Left lung (tissue), 14 donors: Measurements from ENCODE around the gene ZNF709. TPM values are rescaled to one million over a fixed set of nuclear protein-coding genes. Genes with fewer than 3 reads are reported as not detected.
A peak's percentile ranks its signal among the peaks of the same experiment; 100 is the strongest.

Experiments
- ATAC-seq: fragments of 200-7000 bp; cut with Tn5 transposase; one replicate; pipeline ENCODE4 v1.9.1; 2020; ENCODE audit warnings: moderate library complexity
- DNase-seq, 4 donors: peaks; one replicate each; pipeline ENCODE4 v3.0.0-alpha.2; 2013 to 2020
- H3K27ac ChIP-seq, 2 donors: fragments of 200-600 bp; sonication (generic) in 1 of 2; one replicate each; pipeline versions ENCODE4 v1.5.0 to v1.8.0; 2020 to 2021
- H3K27me3 ChIP-seq, 2 donors: fragments of 200-600 bp; sonication (generic) in 1 of 2; one replicate each; pipeline versions ENCODE4 v1.5.0 to v1.8.0; 2020 to 2021
- H3K36me3 ChIP-seq, 2 donors: fragments of 200-600 bp; sonication (generic) in 1 of 2; one replicate each; pipeline versions ENCODE4 v1.5.0 to v1.8.0; 2020 to 2021
- H3K4me1 ChIP-seq, 2 donors: fragments of 200-600 bp; one replicate each; pipeline ENCODE4 v1.8.0; 2021
- H3K4me3 ChIP-seq, 2 donors: fragments of 200-600 bp; sonication (generic) in 1 of 2; one replicate each; pipeline versions ENCODE4 v1.5.0 to v1.8.0; 2020 to 2021; ENCODE audit warnings: mild to moderate bottlenecking in 1 of 2
- H3K9me3 ChIP-seq, 2 donors: fragments of 200-600 bp; sonication (generic) in 1 of 2; one replicate each; pipeline versions ENCODE4 v1.5.0 to v1.8.0; 2020 to 2021
- intact Hi-C, 2 donors: fragments of 100-400 bp; cut with DNase I; formaldehyde crosslinking; loops; one replicate each; pipeline versions ENCODE4 v1.11.2 to v1.14.2; 2022
- long read RNA-seq, 12 donors: library from polyadenylated mRNA in 2 of 12; unstranded in 2 of 12; transcript quantifications; one replicate each; pipeline ENCODE4 v2.0.0 and lab custom pipeline, GENCODE V29; 2019 to 2026
- polyA plus RNA-seq, 6 donors: library from polyadenylated mRNA; unstranded; fragments of 120-200 nt; gene quantifications; one replicate each; pipeline ENCODE4 v1.2.1, GENCODE V29; 2013; ENCODE audit not compliant: insufficient read length in 6 of 6
- total RNA-seq, 2 donors: library from RNA; stranded (reverse); fragmentation: NEBNext Ultra II Directional; extraction: Animal tissue kit (Norgen Biotek cat#: 25700); gene quantifications; one replicate each; pipeline ENCODE4 v1.2.1, GENCODE V29; 2021
- TF ChIP-seq, protein P1 (sequence below), 2 donors: fragments of 200-600 bp; sonication (generic) in 1 of 2; IDR thresholded peaks; one replicate each; pipeline versions ENCODE4 v1.5.0 to v1.8.0; 2021; ENCODE audit warnings: antibody characterized with exemption in 2 of 2
- donor health status: DM: no; HTN: yes; CAD: no.
- donor health status: DM: no; HTN: no; CAD: no.

ZNF709 gene
- total RNA-seq (1 to 10 TPM; 1.8 to 2.0 TPM), polyA plus RNA-seq (10 to 100 TPM in 1 of 6 donors, 1 to 10 TPM in 5; 6.9 to 10.4 (median 8.7) TPM)
- long read RNA-seq, donor 1, full-length matches to known transcripts: 2 of 2 reads
- long read RNA-seq, donor 1, partial matches to known transcripts: 0 of 2 reads
- long read RNA-seq, donor 1, other reads (novel, unspliced or antisense): 0 of 2 reads
- long read RNA-seq, donor 2: 0 reads
- long read RNA-seq, donor 3, full-length matches to known transcripts: 4 of 4 reads
- long read RNA-seq, donor 3, partial matches to known transcripts: 0 of 4 reads
- long read RNA-seq, donor 3, other reads (novel, unspliced or antisense): 0 of 4 reads
- long read RNA-seq, donor 4: 0 reads
- long read RNA-seq, donor 5, full-length matches to known transcripts: 3 of 3 reads
- long read RNA-seq, donor 5, partial matches to known transcripts: 0 of 3 reads
- long read RNA-seq, donor 5, other reads (novel, unspliced or antisense): 0 of 3 reads
- long read RNA-seq, donor 6, full-length matches to known transcripts: 1 of 1 reads
- long read RNA-seq, donor 6, partial matches to known transcripts: 0 of 1 reads
- long read RNA-seq, donor 6, other reads (novel, unspliced or antisense): 0 of 1 reads
- long read RNA-seq, donor 7: 0 reads
- long read RNA-seq, donor 8, full-length matches to known transcripts: 2 of 2 reads
- long read RNA-seq, donor 8, partial matches to known transcripts: 0 of 2 reads
- long read RNA-seq, donor 8, other reads (novel, unspliced or antisense): 0 of 2 reads
- long read RNA-seq, donor 9: 0 reads
- long read RNA-seq, donor 10: 0 reads
- long read RNA-seq, donor 11: 0 reads
- long read RNA-seq, donor 12: 0 reads

DNA sequence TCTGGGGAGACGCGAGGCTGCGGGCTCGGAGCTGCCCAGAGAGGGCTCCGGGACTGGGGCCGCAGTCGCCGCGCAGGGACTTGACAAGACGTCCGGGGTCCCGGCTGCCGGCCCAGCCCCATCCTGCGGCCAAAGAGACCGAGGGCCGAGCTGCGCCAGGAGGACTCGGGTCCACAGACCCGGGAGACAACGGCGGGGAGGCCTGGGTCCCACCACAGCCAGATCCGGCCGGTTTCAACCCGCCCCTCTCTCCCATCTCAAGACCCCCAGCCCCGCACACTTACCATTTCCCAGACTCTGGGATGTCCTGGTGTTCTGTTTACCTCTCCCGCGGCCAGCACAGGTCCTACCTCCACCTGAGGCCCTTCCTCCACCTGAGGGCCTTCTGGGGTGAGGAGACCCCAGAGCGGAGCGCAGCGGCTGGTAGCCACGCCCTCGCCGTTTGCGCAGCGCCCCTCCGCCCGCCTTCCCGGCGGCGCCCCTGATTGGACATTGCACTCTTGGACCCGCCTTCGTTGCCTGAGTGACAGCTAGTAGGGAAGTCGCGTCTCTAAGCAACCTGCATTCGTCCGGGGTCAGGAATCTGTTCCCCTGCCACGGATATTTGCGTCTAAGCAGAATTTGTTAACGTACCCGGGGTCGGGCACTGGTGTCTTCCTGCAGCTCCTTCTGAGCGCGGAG is at the start of gene ZNF709:
Gene ZNF709 (minus strand): TSS at position 446 of the 681 bp plus-strand sequence. CDS start 159 bp downstream, at position 287.
- intact Hi-C loops: no loop called here
- DNase-seq: peak; percentile 90 to 96 (median 92)
- Histone ChIP-seq H3K4me3 (peak within 1 kb of the TSS; percentile 79 to 86), H3K36me3 (no peaks in the 10 kb centered on the region), H3K9me3 (no peaks in the 10 kb centered on the region), H3K4me1 (peaks cover 6 to 26% of the 10 kb centered on the region in 2 donors), H3K27me3 (no peaks in the 10 kb centered on the region), H3K27ac (peak within 1 kb of the TSS; percentile 52 to 62)
- peak; percentile 100 for ATAC-seq
- TF ChIP-seq, protein P1, sequence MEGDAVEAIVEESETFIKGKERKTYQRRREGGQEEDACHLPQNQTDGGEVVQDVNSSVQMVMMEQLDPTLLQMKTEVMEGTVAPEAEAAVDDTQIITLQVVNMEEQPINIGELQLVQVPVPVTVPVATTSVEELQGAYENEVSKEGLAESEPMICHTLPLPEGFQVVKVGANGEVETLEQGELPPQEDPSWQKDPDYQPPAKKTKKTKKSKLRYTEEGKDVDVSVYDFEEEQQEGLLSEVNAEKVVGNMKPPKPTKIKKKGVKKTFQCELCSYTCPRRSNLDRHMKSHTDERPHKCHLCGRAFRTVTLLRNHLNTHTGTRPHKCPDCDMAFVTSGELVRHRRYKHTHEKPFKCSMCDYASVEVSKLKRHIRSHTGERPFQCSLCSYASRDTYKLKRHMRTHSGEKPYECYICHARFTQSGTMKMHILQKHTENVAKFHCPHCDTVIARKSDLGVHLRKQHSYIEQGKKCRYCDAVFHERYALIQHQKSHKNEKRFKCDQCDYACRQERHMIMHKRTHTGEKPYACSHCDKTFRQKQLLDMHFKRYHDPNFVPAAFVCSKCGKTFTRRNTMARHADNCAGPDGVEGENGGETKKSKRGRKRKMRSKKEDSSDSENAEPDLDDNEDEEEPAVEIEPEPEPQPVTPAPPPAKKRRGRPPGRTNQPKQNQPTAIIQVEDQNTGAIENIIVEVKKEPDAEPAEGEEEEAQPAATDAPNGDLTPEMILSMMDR (IDR thresholded peaks at IDR 0.05): no peak

DNA sequence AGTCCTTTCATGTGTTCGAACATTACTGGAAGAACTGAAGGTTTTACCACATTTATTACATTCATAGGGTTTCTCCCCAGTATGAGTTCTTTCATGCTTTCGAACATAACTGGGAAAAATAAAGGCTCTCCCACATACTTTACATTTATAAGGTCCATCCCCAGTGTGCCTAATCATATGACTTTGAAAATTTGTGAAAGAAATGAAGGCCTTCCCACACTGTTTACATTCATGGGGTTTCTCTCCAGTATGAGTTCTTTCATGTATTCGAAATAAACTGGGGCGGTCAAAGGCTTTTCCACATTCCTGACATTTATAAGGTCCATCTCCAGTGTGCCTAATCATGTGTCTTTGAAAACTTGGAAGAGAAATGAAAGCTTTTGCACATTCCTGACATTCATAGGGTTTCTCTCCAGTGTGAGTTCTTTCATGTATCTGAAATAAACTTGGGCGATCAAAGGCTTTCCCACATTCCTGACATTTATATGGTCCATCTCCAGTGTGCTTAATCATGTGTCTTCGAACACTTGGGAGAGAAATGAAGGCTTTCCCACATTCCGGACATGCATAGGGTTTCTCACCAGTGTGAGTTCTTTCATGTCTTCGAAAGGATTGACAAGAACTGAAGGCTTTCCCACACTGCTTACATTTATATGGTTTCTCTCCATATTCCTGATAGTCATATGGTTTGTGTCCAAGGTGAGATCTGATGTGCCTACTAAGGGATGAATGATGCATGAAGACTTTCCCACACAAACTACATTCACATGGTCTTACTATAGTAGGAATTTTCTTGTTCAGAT is 42.6 kb upstream of the ZNF709 start:
- TF ChIP-seq, protein P1 (IDR thresholded peaks at IDR 0.05): no peak
- Histone ChIP-seq H3K27ac (no peak overlapping the region), H3K36me3 (peaks cover 13 to 93% of the 10 kb centered on the region in 2 donors), H3K4me1 (no peaks in the 10 kb centered on the region), H3K4me3 (no peak overlapping the region), H3K27me3 (no peaks in the 10 kb centered on the region), H3K9me3 (peaks cover 45 to 99% of the 10 kb centered on the region in 2 donors)
- no peak for DNase-seq
- intact Hi-C loops: no loop called here
- ATAC-seq: no peak

DNA sequence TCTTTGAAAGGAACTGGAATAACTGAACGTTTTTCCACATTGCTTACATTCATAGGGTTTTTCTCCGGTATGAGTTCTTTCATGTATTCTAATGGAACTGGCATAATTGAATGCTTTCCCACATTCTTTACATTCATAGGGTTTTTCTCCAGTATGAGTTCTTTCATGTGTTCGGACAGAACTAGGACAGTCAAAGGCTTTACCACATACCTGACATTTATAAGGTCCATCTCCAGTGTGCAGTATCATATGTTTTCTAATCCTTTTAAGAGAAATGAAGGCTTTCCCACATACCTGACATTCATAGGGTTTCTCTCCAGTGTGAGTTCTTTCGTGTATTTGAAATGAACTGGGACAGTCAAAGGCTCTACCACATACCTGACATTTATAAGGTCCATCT is 41.9 kb upstream of the ZNF709 start:
- intact Hi-C loops: no loop called here
- H3K27ac ChIP-seq: no peak overlapping the region
- no peak for ATAC-seq
- no peaks in the 10 kb centered on the region for H3K4me1 ChIP-seq
- no peak overlapping the region for H3K4me3 ChIP-seq
- peaks cover 45 to 100% of the 10 kb centered on the region in 2 donors for H3K9me3 ChIP-seq
- H3K27me3 ChIP-seq: no peaks in the 10 kb centered on the region
- DNase-seq: no peak
- TF ChIP-seq, protein P1 (IDR thresholded peaks at IDR 0.05): no peak
- peaks cover 13 to 87% of the 10 kb centered on the region in 2 donors for H3K36me3 ChIP-seq

DNA sequence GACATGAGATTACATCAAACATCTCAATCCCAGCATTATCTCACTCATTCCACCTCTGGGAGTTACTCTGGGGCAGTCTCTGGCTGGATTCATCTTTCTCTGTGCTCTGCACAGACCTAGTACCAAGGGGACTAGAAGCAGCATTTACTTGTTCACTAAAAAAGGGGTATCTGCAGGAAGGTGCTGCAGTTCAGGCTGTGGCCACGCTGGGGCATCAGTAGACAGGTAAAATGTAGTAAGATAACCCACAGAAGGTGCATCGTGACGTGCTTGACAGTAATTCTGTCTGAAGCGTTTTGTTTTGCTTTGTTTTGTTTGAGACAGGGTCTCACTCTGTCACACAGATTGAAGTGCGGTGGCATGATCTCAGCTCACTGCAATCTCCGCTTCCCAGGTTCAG is 37.4 kb upstream of the ZNF709 start:
- Histone ChIP-seq H3K36me3 (peaks cover 8 to 47% of the 10 kb centered on the region in 2 donors), H3K9me3 (peaks cover 31 to 100% of the 10 kb centered on the region in 2 donors), H3K4me3 (no peak overlapping the region), H3K27me3 (no peaks in the 10 kb centered on the region), H3K27ac (no peak overlapping the region), H3K4me1 (no peaks in the 10 kb centered on the region)
- TF ChIP-seq, protein P1 (IDR thresholded peaks at IDR 0.05): no peak
- DNase-seq (no peak), ATAC-seq (no peak)
- intact Hi-C loops: no loop called here
